ENCODE results near the gene TREML2.

DNA sequence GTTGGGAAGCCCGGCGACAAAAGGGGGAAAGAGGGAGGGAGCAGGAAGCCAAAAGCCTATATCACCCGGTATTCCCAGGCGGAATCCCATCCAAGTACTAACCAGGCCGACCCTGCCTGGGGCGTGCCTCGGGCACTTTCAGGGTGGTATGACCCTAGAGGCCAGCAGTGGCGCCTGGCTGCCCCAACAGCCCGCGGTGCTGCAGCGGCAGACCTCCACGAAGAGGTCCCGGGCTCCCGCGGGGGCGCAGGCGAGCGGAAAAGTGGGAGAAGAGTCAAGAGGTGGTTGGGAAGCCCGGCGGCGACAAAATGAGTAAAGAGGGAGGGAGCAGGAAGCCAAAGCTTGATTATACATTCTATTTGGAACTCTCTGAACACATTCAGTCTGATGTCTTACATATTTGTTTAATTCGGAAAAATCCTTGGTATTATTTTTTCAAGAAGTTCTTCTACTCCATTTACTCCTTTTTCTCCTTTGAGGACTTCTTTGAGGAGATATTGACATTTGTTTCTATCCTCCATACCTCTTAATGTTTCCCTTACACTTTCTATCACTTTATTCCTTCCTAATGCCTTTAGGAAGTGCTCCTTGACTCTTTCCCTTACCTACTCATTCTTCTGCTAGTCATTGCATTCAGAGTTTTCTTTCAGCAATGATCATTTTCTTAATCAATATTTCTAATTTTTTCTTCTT, 38.7 kb upstream of the TREML2 start:
- TF ChIP-seq MXI1 (conservative IDR thresholded peaks at IDR 0.05; ENCODE audit: poor library complexity, severe bottlenecking) (no peak), TAF1 (IDR thresholded peaks at IDR 0.05; ENCODE audit: low read depth) (no peak), RAD21 (conservative IDR thresholded peaks at IDR 0.05) (no peak), EP300 (conservative IDR thresholded peaks at IDR 0.05; ENCODE audit: poor library complexity, severe bottlenecking) (no peak), POLR2AphosphoS5 (IDR thresholded peaks at IDR 0.05) (no peak), EZH2 (IDR thresholded peaks at IDR 0.05; ENCODE audit: borderline replicate concordance, insufficient read depth, low read length, poor library complexity, severe bottlenecking) (no peak)
- TF ChIP-seq, protein P1, sequence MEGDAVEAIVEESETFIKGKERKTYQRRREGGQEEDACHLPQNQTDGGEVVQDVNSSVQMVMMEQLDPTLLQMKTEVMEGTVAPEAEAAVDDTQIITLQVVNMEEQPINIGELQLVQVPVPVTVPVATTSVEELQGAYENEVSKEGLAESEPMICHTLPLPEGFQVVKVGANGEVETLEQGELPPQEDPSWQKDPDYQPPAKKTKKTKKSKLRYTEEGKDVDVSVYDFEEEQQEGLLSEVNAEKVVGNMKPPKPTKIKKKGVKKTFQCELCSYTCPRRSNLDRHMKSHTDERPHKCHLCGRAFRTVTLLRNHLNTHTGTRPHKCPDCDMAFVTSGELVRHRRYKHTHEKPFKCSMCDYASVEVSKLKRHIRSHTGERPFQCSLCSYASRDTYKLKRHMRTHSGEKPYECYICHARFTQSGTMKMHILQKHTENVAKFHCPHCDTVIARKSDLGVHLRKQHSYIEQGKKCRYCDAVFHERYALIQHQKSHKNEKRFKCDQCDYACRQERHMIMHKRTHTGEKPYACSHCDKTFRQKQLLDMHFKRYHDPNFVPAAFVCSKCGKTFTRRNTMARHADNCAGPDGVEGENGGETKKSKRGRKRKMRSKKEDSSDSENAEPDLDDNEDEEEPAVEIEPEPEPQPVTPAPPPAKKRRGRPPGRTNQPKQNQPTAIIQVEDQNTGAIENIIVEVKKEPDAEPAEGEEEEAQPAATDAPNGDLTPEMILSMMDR (IDR thresholded peaks at IDR 0.05; ENCODE audit: poor library complexity, severe bottlenecking) = no peak
- TF ChIP-seq, protein P2, sequence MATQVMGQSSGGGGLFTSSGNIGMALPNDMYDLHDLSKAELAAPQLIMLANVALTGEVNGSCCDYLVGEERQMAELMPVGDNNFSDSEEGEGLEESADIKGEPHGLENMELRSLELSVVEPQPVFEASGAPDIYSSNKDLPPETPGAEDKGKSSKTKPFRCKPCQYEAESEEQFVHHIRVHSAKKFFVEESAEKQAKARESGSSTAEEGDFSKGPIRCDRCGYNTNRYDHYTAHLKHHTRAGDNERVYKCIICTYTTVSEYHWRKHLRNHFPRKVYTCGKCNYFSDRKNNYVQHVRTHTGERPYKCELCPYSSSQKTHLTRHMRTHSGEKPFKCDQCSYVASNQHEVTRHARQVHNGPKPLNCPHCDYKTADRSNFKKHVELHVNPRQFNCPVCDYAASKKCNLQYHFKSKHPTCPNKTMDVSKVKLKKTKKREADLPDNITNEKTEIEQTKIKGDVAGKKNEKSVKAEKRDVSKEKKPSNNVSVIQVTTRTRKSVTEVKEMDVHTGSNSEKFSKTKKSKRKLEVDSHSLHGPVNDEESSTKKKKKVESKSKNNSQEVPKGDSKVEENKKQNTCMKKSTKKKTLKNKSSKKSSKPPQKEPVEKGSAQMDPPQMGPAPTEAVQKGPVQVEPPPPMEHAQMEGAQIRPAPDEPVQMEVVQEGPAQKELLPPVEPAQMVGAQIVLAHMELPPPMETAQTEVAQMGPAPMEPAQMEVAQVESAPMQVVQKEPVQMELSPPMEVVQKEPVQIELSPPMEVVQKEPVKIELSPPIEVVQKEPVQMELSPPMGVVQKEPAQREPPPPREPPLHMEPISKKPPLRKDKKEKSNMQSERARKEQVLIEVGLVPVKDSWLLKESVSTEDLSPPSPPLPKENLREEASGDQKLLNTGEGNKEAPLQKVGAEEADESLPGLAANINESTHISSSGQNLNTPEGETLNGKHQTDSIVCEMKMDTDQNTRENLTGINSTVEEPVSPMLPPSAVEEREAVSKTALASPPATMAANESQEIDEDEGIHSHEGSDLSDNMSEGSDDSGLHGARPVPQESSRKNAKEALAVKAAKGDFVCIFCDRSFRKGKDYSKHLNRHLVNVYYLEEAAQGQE (IDR thresholded peaks at IDR 0.05; ENCODE audit: borderline replicate concordance) = no peak
